HG02885 (cell line): ENCODE data around the gene DPYSL3.

ENCODE experiments used
- ATAC-seq: cut with Tn5 transposase; IDR thresholded peaks from one replicate; pipeline ENCODE4 v1.9.1; 2021; ENCODE audit warnings: mild to moderate bottlenecking; ENCODE audit not compliant: unreplicated experiment, poor library complexity

Gene DPYSL3

DNA sequence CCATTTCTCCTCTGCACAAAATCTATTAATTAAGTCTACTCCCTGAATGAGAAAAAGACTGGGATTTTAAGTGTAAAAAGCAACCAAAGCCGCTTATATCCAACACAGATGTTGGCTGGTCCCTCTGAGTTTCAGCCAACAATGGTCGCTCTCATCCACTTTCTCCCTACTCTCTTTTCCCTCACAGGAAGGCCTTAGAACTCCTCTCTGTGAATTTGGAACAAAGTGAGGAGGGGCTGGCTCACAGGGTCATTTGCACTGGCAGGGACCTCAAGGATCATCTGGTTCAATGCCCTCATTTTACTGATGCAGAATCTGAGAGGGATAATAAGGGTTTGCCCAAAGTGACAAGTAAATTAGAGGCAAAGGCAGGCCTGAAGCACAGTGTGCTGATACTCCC is 64.0 kb downstream of the DPYSL3 start:
- no peak for ATAC-seq

DNA sequence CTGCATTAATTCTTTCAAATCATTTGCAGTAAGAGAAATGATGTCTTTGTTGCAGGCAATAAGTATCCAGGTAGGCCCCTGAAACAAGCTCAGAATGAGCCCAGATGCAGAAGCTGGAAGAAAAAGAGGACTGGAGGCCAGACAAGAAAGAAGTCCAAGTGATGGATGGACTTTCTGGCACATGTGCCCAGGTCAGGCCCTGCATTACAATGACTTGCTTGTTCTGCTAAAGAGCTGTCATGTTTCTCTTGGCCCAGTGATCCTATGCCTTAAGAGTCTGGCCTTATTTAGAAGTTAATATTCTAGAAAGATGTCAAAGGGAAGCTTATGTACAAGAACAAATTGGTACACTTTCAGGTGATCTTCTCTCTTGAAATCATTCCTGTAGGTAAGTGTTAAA is 64.8 kb downstream of the DPYSL3 start:
- ATAC-seq, result no peak

GRCh38 chr5:147442224-147442623 is 67.6 kb downstream of the DPYSL3 start:
- ATAC-seq, result no peak

- no peak for ATAC-seq
Observed at GRCh38 chr5:147441191-147441695, 68.6 kb downstream of the DPYSL3 start.

- ATAC-seq, result no peak
Observed at GRCh38 chr5:147439254-147439653, 70.6 kb downstream of the DPYSL3 start.

- ATAC-seq, result no peak
Observed at GRCh38 chr5:147437161-147437596, 72.7 kb downstream of the DPYSL3 start.

GRCh38 chr5:147436596-147436995 is 73.3 kb downstream of the DPYSL3 start:
- ATAC-seq, result peak; percentile 75

DNA sequence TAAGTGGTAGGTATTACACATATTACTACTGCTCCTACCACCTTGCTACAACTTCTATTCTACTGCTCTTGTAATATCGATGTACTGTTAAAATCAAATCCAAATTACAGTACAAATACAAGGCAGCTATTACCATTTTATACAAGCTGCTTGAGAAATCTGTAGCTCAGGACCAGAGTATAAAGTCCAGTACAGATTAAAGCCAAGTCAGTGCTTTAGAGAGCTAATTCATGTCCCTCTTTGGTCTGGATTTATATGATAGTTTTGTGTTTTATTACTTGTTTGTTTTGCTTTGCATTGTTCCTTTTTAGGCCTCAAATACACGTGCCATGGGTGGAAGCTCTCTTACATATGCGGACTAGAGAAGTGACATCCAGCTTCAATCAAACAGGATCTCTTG is 75.8 kb downstream of the DPYSL3 start:
- no peak for ATAC-seq

DNA sequence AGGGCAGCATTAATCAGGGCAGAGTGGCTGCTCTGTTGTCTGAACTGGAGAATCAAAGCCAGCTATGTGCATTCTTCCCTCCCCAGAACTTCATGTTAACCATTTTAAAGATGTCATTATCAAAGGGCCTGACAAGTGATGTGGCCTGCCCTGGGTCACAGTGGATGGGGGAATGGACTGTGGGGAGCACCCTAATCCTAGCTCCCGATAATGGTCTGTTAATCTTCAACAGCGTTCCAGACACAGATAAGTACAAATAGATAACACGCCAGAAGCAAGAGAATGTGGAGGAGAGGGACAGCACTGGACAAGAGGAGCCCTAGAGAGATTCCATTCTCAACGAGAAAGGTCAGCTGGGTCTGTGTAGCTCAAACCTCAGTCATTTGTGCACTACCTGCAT is 77.5 kb downstream of the DPYSL3 start:
- no peak for ATAC-seq

GRCh38 chr5:147431586-147431985 is 78.3 kb downstream of the DPYSL3 start:
- ATAC-seq, result no peak

- no peak for ATAC-seq
Observed at GRCh38 chr5:147430628-147431027, 79.2 kb downstream of the DPYSL3 start.

DNA sequence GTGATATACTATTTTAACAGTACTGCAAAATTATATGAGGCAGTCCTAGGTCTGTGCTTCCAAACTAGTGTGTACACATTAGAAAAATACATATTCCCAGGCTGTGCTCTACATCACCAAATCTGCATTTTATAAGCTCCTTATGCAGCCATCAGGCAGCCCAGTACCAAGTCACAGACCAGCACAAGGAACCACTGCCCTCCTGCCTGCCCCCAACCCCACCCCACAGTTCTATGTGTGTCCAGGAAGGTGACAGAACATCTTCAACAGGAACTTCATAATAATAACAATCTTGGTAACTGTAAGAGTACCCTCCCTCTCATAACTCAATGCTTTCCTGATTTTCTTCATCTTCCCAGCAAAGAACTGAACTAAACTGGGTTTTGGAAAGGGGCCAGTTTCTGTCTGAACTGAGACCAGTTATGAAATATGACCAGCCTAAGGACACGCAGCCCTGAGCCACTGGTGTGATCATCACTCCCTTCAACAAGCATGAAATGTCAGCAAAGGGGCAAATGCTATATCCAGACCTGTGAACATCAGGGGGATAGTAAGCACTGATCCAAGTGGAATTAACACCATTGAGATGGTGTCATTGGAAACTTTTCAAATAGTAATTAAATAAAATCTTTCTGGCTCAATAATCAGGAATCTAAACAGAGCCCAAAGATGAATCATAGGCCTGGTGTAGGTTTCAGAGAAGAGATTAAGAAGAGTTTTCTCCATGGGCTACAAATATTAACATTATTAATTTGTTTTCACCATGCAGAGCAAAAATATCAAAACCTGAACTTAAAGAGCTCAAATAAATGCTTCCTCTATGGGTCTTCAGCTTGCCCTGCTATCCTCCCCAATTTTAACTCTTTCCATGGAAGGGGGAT is 82.1 kb downstream of the DPYSL3 start:
- no peak for ATAC-seq

- ATAC-seq, result no peak
Observed at GRCh38 chr5:147426640-147427327, 83.1 kb downstream of the DPYSL3 start.

- ATAC-seq, result no peak
Observed at GRCh38 chr5:147418613-147419012, 91.3 kb downstream of the DPYSL3 start.

DNA sequence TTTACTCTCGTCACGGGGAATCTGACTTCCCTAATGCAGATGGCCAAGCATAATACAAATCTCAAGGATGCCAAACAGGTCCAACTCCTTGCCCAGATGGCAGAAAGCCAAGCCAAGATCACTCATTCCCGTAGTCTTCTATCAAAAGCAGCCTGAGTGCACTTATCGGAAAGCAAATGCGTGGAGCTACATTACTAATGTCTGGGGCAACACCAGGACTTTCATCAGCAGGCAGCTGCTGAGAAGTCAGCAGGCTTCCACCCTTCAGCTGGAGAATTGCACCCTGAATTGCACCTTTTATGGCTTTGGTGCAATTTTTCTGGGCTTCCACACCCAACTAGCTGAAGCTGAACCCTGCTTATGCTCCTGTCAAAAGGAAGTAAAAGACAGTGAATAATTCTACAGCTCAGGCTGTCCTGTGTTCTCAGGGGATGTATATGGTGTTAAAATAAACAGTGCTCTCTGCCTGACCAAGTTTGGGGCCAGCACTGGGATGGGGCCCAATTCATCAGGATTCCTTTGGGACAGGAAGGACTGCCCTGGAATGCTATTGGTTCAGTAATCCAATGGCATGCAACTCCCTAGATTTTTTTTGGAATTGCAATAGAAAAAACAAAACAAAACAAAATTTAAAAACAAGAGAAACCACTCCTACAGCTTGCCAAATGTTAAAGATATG is 92.6 kb downstream of the DPYSL3 start:
- no peak for ATAC-seq

DNA sequence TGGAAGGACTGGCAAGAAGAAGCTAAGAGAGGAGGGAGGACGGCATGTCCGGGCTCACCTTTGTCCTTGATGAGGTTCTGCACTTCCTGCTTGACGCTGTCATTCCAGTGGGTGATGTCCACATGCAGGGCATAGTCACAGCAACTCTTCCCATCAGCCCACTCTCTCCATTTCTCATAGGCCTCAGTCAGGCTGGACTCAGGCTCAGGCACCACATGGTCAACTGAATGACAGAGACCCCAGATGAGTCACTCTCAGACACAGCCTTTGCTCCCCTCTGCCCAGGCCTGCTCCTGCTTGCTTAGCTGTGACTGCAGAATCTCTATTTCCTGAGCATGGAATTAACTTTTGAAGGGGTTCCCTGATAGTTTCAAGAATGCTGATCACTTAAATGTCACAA is 94.2 kb downstream of the DPYSL3 start:
- ATAC-seq, result no peak

DNA sequence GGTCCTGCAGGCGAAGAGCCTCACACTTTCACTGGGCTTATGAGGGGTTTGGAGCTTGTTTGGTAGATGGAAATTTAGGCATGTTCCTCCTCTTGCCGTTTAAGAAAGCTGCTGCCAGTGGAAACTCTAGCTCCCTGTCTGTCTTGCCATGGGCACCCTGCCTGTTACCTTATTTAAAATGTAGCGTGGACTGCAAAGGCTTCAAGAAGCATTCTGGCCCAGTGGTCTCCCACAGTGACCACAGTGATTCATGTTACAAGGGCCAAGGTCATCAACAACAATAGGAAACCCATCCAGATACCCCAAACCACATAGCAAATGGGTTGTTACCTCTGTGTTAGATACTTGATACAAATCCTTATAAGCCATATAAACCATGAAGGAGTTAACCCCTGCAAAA is 96.6 kb downstream of the DPYSL3 start:
- ATAC-seq, result no peak

- no peak for ATAC-seq
Observed at GRCh38 chr5:147412561-147412960, 97.3 kb downstream of the DPYSL3 start.

DNA sequence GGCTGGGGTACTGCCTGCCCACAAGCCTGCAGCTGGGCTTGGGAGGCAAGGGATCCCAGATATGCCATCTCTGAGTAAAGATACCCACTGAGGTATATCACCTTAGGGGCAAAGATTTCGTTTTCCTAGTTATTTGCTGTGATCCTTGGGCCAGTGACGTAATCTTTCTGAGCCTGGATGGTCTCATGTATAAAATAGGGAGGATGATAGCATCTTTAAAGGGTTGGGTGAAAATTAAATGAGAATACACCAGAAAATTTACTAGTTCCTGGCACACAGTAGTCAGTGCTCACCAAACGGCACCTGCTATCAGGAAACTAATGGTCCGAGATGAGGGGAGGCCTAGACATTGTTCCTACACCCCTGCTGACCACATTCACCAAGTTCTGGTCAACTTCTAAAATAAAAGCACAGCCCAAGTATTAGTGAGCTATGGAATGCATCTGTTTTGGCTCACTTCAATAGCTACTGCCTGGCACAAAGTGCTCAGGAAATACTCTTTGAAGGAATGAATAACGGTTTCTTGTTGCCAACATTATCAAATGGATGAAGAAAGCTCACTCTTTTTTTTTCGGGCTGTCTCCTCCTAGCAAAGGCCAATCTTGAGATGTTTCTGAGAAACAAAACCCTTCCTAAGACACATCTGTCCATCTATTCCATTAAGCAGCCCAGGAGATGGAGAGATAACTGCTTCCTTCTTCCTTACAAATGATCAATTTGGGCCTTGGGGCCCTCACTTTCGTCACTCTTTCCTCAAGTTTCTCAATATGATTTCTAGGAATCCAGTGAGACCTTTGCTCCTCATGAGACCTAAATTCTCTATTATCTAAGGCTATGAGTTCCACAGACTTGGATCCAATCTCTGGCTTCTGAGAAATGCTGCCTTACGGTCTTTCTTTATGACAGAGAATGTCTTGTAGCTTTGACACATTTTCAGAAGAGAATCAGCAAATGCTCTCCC is 98.2 kb downstream of the DPYSL3 start:
- no peak for ATAC-seq
